ENCODE measurements around the gene URB1. TPM values are rescaled to one million over a fixed set of nuclear protein-coding genes. Genes with fewer than 3 reads are reported as not detected.

Gene URB1
- polyA plus RNA-seq, 1 donor (not counting 4 experiments of a cell fraction or from before 2014, with no cell fraction given): 9.0 TPM

GRCh38 chr21:32285476-32285875 is 107.3 kb downstream of the URB1 start:
- Histone ChIP-seq H2AFZ (ENCODE audit: control insufficient read depth, low read length) (no peak overlapping the region), H3K4me2 (ENCODE audit: control insufficient read depth, extremely low read depth, insufficient read depth, low read depth, low read length) (no peak overlapping the region), H3K4me1 (ENCODE audit: control insufficient read depth, extremely low read depth, insufficient read depth, low read length) (no peaks in the 10 kb centered on the region), H3K9me1 (ENCODE audit: control insufficient read depth, extremely low read depth, insufficient read depth, low read length) (no peaks in the 10 kb centered on the region), H3K27ac (ENCODE audit: control insufficient read depth, insufficient read depth, low read length) (no peak overlapping the region), H3K9ac (ENCODE audit: control insufficient read depth, extremely low read depth, insufficient read depth, low read length) (no peak overlapping the region), H3K4me3 (ENCODE audit: control insufficient read depth in 2 of 3, extremely low read depth in 1 of 3, insufficient read depth in 2 of 3, low read depth in 1 of 3, low read length in 3 of 3) (no peak overlapping the region), H3K27me3 (ENCODE audit: control insufficient read depth, extremely low read depth, insufficient read depth, low read length) (no peaks in the 10 kb centered on the region), H3K79me2 (ENCODE audit: control insufficient read depth, insufficient read depth, low read length) (no peaks in the 10 kb centered on the region), H4K20me1 (ENCODE audit: control insufficient read depth, extremely low read depth, insufficient read depth, low read length) (no peaks in the 10 kb centered on the region), H3K9me3 (ENCODE audit: control insufficient read depth, low read depth, low read length) (no peaks in the 10 kb centered on the region), H3K36me3 (ENCODE audit: control insufficient read depth in 2 of 2, extremely low read depth in 1 of 2, insufficient read depth in 2 of 2, low read length in 2 of 2) (peaks cover 0 to 1% of the 10 kb centered on the region in 2 experiments)
- dilution Hi-C loops (cut with MboI; ENCODE audit: extremely low pct_ligation_motif_present, low sequenced_read_pairs): no loop called here
- DNase-seq (ENCODE audit: low read depth, low spot score): no peak
- TF ChIP-seq EZH2 (IDR thresholded peaks at IDR 0.05; ENCODE audit: low read length): no peak
- TF ChIP-seq, protein P1, sequence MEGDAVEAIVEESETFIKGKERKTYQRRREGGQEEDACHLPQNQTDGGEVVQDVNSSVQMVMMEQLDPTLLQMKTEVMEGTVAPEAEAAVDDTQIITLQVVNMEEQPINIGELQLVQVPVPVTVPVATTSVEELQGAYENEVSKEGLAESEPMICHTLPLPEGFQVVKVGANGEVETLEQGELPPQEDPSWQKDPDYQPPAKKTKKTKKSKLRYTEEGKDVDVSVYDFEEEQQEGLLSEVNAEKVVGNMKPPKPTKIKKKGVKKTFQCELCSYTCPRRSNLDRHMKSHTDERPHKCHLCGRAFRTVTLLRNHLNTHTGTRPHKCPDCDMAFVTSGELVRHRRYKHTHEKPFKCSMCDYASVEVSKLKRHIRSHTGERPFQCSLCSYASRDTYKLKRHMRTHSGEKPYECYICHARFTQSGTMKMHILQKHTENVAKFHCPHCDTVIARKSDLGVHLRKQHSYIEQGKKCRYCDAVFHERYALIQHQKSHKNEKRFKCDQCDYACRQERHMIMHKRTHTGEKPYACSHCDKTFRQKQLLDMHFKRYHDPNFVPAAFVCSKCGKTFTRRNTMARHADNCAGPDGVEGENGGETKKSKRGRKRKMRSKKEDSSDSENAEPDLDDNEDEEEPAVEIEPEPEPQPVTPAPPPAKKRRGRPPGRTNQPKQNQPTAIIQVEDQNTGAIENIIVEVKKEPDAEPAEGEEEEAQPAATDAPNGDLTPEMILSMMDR (optimal IDR thresholded peaks at IDR 0.05 in 1 of 3, IDR thresholded peaks at IDR 0.05 in 1 of 3, conservative IDR thresholded peaks at IDR 0.05 in 1 of 3; ENCODE audit: extremely low read depth in 1 of 3, insufficient read depth in 2 of 3, low read length in 3 of 3): no peak
- no peak for FAIRE-seq

- dilution Hi-C loops (cut with MboI; ENCODE audit: extremely low pct_ligation_motif_present, low sequenced_read_pairs): no loop called here
Measured at GRCh38 chr21:32282992-32283391, 109.8 kb downstream of the URB1 start.

More at GRCh38 chr21:32282992-32283391, 109.8 kb downstream of the URB1 start:
- no peak overlapping the region for H3K9ac ChIP-seq (ENCODE audit: control insufficient read depth, extremely low read depth, insufficient read depth, low read length)
- no peaks in the 10 kb centered on the region for H4K20me1 ChIP-seq (ENCODE audit: control insufficient read depth, extremely low read depth, insufficient read depth, low read length)
- no peak overlapping the region for H2AFZ ChIP-seq (ENCODE audit: control insufficient read depth, low read length)
- FAIRE-seq: no peak
- H3K9me1 ChIP-seq (ENCODE audit: control insufficient read depth, extremely low read depth, insufficient read depth, low read length): no peaks in the 10 kb centered on the region
- no peaks in the 10 kb centered on the region for H3K27me3 ChIP-seq (ENCODE audit: control insufficient read depth, extremely low read depth, insufficient read depth, low read length)
- no peak for DNase-seq (ENCODE audit: low read depth, low spot score)
- no peak overlapping the region for H3K27ac ChIP-seq (ENCODE audit: control insufficient read depth, insufficient read depth, low read length)
- TF ChIP-seq EZH2 (IDR thresholded peaks at IDR 0.05; ENCODE audit: low read length): no peak
- TF ChIP-seq, protein P1 (optimal IDR thresholded peaks at IDR 0.05 in 1 of 3, IDR thresholded peaks at IDR 0.05 in 1 of 3, conservative IDR thresholded peaks at IDR 0.05 in 1 of 3; ENCODE audit: extremely low read depth in 1 of 3, insufficient read depth in 2 of 3, low read length in 3 of 3): no peak
- no peak overlapping the region for H3K4me3 ChIP-seq (ENCODE audit: control insufficient read depth in 2 of 3, extremely low read depth in 1 of 3, insufficient read depth in 2 of 3, low read depth in 1 of 3, low read length in 3 of 3)
- H3K4me2 ChIP-seq (ENCODE audit: control insufficient read depth, extremely low read depth, insufficient read depth, low read depth, low read length): no peak overlapping the region
- peaks cover 0 to 1% of the 10 kb centered on the region in 2 experiments for H3K36me3 ChIP-seq (ENCODE audit: control insufficient read depth in 2 of 2, extremely low read depth in 1 of 2, insufficient read depth in 2 of 2, low read length in 2 of 2)
- peaks cover 7% of the 10 kb centered on the region for H3K4me1 ChIP-seq (ENCODE audit: control insufficient read depth, extremely low read depth, insufficient read depth, low read length)
- H3K9me3 ChIP-seq (ENCODE audit: control insufficient read depth, low read depth, low read length): no peaks in the 10 kb centered on the region
- H3K79me2 ChIP-seq (ENCODE audit: control insufficient read depth, insufficient read depth, low read length): peaks cover 8% of the 10 kb centered on the region

Data from keratinocyte (primary cell).